HG02840 (cell line): ENCODE measurements around the gene TMEM81.

Source experiments
- ATAC-seq: cut with Tn5 transposase; IDR thresholded peaks from one replicate; pipeline ENCODE4 v1.9.1; 2021; ENCODE audit warnings: mild to moderate bottlenecking, moderate library complexity, moderate number of reproducible peaks; ENCODE audit not compliant: unreplicated experiment, low FRiP score

The TMEM81 gene, protein sequence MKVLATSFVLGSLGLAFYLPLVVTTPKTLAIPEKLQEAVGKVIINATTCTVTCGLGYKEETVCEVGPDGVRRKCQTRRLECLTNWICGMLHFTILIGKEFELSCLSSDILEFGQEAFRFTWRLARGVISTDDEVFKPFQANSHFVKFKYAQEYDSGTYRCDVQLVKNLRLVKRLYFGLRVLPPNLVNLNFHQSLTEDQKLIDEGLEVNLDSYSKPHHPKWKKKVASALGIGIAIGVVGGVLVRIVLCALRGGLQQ

DNA sequence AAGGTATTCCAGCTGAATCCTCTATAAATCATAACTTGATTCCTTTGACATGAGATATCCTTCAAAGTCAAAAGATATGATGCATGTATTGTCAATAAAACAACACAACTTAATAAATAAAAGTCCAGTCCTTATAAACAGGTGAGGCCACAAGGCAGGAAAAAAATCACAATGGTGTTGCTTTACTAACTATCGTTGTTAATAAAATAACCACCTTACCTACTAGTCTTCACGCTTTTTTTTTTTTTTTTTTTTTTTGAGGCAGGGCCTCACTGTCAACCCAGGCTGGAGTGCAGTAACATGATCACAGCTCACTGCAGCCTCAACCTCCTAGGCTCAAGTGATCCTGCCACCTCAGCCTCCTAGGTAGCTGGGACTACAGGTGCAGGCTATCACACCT lies at the start of gene TMEM81:
Gene TMEM81, minus strand, starts transcription at position 101 of the 400 bp plus-strand sequence. CDS start 140 bp downstream, outside the sequence.
- ATAC-seq: no peak

DNA sequence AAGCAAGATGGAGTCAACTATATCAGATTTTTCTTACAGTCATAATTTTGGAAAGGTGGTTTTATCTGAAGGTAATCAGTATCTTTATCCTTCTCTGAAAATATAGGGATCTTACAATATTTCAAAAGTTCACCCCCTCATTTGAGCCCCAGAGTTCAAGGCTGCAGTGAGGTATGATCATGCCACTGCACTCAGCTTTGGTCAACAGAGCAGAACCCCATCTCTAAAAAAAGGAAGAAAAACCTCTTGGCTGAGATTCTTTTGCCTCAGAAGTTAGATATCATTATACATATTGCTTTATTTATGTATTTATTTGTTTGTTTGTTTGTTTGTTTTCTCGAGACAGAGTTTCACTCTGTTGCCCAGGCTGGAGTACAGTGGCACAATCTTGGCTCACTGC lies 49.0 kb upstream of the TMEM81 start:
- no peak for ATAC-seq

DNA sequence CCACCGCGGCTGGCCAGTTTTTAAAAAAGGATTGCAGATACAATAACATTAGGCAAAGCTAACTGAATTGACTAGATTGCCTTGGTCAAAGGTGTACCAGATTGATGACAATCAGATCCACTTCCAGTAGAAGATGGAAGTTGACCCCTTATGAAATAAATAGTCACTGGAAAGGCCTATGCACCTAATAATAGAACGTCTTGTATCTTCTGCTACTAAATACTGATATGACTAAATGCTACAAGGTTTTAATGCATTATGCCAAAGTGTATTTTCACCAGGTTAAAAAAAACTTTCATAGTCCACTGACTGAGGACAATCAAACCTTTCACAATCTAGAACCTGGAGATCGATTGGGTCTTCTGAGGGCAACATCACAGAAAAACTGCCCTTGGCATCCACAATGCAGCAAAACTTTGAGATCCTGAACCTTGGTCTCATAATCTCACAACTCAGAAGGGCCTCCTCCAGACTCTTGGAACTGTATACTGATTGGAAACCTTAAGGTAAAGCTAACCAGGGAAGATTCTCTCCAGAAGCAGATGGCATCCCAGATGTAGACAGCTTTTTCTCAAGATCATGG lies 45.3 kb upstream of the TMEM81 start:
- no peak for ATAC-seq

DNA sequence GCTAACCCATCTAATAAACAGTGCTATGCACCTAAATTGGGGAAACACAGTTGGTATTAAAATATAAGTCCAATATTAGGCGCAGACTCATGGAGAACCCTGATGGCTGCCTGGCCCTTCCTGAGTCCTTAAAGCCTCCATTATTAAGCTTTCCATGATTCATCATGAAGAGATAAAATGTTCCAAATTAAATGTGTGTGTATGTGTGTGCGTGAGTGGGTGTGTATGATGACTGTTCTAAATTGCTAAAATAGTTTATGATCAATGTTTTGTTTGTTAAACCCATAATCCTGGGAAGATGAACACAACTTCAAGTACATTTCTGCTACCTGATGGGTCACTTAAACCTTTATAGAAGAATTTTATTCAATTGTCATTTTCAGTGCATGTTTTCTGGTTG lies 43.8 kb upstream of the TMEM81 start:
- ATAC-seq: no peak

DNA sequence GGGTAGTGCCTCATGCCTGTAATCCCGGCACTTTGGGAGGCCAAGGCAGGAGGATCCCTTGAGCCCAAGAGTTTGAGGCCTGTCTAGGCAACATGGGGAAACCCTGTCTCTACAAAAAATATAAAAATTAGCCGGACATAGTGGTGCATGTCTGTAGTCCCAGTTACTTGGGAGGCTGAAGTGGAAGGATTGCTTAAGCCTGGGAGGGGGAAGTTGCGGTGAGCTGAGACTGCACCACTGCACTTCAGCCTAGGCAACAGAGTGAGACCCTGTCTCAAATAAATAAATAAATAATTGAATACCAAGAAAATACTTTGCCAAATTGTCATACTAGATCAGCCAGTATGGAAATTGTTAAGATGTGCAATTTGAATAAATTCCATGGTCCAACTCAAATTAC lies 43.4 kb upstream of the TMEM81 start:
- no peak for ATAC-seq

DNA sequence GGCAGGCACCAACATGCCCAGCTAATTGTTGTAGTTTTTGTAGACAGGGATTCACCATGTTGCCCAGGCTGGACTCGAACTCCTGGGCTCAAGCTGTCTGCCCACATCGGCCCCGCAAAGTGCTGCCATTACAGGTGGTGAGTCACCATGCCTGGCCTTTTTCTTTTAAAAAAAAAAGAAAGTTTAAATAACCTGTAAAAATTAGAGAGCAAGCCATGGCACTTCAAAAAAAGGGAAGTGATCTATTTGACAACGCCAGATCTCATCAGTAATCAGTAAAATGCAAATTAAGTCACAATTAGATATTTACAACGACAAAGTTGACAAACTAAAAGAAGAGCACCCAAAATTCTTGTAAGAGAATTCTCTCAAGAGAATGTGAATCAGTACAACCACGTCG lies 40.5 kb upstream of the TMEM81 start:
- no peak for ATAC-seq

DNA sequence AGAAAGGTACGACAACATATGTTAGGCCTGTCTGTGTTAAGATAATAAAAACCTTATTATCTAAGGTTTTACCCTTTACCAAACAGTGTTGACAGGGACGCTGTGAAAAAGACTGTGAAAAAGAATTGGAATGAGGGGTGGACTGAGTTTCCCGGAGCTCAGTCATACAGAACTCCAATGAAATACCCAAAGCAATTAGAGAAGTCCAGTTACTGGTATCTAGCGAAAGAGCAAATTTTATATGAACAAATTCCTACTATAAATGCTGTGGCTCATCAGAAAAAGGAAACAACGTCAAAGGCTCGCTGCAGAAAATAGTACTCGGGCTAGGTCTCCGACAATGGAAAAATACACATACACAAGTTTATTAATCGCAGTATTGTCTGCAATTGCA lies 38.2 kb upstream of the TMEM81 start:
- ATAC-seq: peak; percentile 13

DNA sequence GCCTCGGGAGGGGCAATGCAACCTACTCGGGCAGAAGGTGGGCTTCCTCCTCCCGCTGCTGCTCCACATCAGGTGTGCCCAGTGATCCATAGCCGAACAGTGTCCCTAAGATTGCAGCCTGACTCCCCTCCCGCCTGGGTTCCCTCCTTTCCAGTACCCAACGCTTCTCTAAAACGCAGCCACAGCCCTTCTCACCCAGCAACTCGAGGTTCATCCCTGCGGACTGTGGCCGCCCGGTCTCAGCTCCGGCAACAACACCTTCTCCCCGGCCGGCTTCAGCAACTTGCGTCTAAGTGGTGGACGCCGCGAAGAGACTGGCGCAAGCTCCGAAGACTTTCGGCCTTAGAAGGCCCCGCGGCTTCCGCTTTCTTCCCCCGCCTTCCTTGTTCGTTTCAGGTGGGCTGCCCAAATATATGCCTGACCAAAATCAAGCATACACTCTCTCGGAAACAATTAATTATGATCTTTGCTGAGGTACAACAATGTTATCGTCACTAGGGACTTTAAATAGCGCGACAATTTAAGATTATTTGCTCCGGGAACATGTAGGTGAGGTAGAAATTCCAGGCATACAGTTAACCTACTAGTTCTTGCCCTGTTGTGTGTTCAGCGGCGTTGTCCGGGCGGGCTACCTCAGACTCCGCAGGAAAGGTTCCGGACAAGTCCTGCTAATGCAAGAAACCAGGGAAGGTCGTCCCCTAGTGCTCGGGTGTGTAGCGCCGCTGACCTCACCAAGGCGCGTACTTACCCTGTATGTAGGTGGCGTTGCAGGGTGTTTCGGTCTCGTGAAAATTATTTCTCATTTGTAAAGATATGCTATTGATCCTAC lies 37.6 kb upstream of the TMEM81 start, which contains the start of gene RBBP5:
Gene RBBP5, minus strand, starts transcription at position 319 of the 829 bp plus-strand sequence. Its CDS starts 105 bp downstream, at position 214.
- ATAC-seq: peak; percentile 84

DNA sequence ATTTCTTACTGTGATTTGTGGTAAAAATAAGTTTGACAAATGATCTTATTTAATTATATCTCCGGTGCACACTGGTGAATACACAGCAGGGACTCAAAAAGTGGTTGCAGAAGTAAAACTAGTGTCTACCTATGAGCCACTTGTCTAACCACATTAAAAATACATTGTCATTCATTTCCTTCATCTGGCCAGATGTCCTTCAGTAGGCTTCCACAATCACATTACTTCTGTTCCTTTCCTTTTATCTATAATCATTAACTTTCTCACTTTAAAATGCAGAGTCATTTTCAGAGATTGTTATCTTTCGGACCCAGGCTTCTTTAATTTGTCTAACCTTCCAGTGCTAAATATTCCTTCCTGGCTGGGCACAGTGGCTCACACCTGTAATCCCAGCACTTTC lies 34.5 kb upstream of the TMEM81 start:
- no peak for ATAC-seq

DNA sequence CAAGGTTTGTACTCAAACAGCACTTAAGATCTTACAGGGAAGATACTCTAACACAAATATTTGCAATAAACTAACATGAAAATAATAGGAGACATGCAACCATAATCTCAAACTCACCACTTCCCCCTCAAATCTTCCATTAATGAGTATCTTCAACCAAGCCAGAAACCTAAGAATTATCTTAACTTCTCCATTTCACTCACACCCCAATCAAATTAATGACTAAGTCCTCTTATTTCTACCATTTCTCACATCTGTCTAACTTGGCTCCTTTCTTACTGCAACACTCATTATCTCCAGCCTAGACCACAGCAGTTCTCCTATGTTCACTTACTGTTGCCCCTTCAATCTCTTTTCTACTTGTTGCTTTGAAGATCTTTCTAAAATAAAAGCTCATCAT lies 27.1 kb upstream of the TMEM81 start:
- ATAC-seq: no peak

DNA sequence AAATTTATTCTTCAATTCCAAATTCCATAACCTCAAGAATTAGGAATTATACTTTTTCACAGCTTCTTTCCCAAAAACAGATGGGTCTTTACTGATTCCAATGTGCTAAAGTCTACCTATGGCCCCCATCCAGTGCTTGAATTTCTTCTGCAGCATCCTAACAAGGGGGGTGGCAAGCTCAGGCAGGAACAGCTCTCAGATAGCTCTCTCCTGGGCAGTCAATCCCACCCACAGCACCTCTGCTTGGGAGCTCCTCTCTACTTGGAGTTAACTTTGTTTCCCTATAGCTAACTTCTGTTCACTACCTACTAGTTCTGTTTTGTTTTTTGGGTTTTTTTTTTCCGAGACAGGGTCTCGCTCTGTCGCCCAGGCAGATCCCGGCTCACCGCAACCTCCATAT lies 25.5 kb upstream of the TMEM81 start:
- no peak for ATAC-seq

DNA sequence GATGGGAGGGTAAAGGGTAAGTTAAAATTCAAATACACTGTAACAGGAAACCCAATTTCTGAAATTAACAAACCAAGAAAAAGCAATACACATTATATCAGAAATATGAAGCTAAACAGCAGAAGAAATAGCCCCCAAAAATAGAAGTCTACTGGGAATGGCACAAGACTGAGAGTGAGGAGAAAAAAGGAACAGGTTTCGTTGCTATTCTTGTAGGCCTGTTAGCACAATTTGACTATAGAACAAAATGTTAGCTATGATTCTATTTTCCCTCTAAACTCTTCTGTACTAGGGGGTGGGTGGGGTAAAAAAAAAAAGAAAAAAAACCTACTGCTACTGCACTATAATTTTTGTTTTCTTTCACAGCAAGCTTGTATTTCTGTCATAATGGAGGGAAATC lies 25.0 kb upstream of the TMEM81 start:
- ATAC-seq: no peak

DNA sequence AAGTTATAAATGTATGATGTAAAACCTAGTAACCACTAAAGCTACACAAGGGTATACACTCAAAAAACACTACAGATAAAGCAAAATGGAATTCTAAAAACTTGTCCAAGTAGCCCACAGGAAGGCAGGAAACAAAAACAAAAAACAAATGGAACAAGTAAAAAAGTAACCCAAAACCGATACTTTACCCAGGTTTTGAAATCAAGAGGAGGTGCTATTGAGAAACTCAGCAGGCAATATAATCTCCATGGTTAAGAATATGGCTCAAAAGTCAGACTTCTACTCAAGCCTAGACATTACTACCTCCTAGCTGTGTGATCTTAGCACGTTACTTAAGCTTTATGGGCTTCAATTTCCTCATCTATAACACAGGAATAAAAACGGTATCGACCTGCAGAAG lies 24.2 kb upstream of the TMEM81 start:
- ATAC-seq: no peak

DNA sequence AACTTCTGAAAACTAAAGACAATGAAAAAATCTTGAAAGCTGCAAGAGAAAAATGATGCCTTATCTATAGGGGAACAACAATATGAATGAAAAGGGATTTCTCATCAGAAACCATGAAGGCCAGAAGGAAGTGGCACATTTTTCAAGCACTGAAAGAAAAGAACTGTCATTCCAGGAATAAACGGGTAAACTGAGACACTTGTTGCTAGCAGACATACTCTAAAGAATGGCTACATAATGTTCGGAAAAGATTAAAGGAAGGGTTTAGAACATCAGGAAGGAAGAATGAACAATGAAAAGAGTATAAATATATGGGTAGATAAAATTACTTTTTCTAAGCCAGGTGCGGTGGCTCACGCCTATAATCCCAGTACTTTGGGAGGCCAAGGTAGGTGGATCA lies 23.1 kb upstream of the TMEM81 start:
- no peak for ATAC-seq

DNA sequence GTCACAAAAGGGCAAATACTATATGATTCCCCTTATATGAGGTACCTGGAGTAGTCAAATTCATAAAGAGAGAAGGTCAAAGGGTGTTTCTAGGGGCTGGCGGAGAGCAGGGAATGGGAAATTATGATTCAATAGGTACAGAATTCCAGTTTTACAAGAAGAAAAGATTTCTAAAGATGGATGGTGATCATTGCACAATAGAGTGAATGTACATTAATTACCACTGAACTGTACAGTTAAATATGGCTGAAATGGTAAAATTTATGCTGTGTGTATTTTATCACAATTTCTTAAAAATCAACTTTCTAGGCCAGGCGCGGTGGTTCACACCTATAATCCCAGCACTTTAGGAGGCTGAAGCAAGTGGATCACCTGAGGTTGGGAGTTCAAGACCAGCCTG lies 18.1 kb upstream of the TMEM81 start:
- ATAC-seq: no peak

DNA sequence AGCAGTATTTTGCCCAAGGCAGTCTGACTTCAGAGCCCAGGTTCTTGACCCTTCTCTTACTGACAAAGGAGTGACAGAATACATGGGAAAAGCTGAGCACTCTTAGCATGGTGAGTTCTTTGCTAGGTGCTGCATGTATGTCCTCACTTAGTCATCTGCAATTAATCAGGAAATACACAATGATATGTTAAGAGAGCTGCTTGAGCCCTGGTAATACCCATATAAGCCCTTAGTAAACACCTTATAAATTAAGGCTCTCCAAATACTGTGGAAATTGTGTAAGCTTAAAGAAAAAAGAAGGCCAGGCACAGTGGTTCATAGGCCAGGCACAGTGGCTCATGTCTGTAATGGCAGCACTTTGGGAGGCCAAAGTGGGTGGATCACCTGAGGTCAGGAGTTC lies 14.0 kb upstream of the TMEM81 start:
- no peak for ATAC-seq

DNA sequence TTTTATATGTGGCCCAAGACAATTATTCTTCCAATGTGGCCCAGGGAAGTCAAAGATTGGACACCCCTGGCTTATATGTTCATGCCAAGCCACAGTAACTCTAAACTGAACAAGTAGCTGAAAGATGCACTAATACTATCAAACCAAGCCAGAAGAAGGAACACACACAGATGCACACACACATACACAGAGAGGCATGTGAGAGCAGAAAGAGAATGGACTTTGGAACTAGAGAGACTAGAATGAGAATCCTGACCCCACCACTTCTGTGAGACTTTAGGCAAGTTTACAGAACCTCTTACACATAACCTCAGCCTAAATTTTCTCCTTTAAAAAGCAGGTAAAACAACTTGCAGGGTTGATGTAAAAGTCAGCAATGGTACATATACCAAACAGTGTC lies 11.2 kb upstream of the TMEM81 start:
- no peak for ATAC-seq

DNA sequence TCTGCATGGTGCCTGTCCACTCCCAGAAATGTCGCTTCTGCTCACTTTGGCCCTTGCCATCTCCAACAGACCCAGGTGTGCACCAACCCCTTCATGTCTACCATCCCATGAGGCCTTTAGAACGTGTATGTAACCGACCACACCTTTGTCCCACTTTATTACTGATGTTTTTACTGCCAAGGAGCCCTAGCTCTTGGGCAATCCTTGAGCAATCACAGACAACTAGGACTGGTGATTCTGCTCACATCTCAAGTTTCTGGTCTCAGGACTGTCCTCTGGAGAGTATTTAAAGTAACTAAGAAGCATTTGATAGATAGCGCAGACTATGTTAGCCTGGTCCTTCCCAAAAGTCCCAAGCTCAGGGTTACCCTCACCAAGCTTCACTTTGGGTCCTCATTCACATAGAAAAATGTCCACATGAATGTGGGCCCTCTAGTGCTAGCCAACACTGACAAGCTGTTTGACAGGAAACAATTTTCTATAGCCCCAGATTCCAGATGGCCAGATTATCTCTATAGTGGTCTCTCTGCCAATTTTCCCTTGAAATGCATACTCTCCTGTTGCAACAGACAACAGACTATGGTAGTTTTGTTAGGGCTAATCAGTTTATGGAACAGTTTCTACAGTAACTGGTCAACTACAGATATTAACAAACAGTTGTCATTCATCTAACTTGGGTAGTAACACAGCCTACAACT lies 6.9 kb upstream of the TMEM81 start:
- no peak for ATAC-seq

DNA sequence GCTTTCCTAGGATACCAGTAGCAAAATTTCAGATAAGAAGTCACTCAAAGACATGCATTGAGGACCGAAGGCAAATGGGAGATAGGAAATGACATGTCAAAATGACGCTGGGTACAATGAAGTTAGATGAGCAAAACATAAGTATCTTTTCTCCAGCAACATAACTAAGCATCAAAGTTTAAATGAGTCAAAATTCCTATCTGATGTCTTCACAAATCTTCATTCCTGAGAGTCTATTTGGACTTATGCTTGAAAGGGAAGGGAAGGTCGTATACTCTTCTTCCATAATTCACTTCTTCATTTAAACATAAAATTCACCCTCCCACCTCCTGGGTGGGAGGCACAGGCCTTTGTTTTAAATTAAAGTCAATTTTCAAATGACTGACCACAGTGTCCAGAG lies 4.1 kb upstream of the TMEM81 start:
- no peak for ATAC-seq

DNA sequence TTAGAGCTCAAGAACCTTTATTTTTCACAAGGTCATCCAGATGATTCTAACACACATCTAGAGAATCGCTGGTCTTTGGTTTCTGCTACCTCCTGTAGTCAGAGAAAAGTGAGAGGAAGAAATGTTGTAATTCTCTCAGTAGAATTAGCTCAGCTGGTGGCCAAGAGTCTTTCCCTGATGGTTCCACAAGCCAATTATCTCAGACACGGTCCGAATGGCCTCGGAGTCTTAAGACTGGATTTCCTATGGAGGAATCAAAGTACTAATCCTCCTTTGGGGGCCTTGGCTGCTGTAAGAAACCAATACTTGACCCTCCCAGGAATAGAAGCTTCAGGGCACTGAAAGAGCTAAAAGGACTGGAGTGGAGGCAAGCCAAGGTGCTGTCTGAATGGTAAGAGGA lies 1.8 kb downstream of the TMEM81 start:
- no peak for ATAC-seq

DNA sequence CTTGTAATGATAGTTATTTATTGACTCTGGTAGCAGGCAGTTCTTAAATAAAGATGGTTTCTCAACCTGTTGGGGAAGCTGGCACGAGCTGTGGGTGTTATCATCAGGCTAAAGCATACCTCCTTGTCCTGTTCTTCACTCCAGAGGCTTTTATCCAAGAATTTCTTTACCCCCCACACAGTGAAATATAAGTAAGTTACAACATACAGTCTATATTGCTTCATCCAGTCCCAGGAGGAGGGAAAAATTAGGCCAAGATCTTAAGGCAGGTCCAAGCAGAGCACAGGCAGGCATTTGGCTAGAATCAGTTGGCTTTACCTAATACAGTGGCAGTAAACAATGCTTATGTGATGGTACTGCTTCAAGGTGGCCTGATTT lies 6.3 kb downstream of the TMEM81 start:
- no peak for ATAC-seq
